ENCODE data around the gene CYB5A.
A peak's percentile ranks its signal among the peaks of the same experiment; 100 is the strongest.
"Not testable (repeated sequence)": the region's sequence is repeated elsewhere in the genome, so short reads cannot be mapped to it uniquely, and the experiment has no call there.

The CYB5A gene

GRCh38 chr18:74294526-74294925 is 2.8 kb upstream of the CYB5A start:
- no peak for TF ChIP-seq CTCF (IDR thresholded peaks at IDR 0.05; ENCODE audit: low read depth, low read length)

GRCh38 chr18:74292982-74293381 is 1.2 kb upstream of the CYB5A start:
- H3K4me3 ChIP-seq (ENCODE audit: low read depth, low read length) = not testable (repeated sequence)

More at GRCh38 chr18:74294526-74294925, 2.8 kb upstream of the CYB5A start:
- no peak overlapping the region for H3K4me3 ChIP-seq (ENCODE audit: low read depth, low read length)

- H3K4me3 ChIP-seq (ENCODE audit: low read depth, low read length) = peak overlapping the region; percentile 90
- no peak for TF ChIP-seq CTCF (IDR thresholded peaks at IDR 0.05; ENCODE audit: low read depth, low read length)
Observed at GRCh38 chr18:74292541-74292858, 737 bp upstream of the CYB5A start.

GRCh38 chr18:74291472-74291770 is 342 bp downstream of the CYB5A start:
- H3K4me3 ChIP-seq (ENCODE audit: low read depth, low read length) = peak overlapping the region; percentile 90
- no peak for TF ChIP-seq CTCF (IDR thresholded peaks at IDR 0.05; ENCODE audit: low read depth, low read length)

GRCh38 chr18:74290794-74291471 is 830 bp downstream of the CYB5A start:
- TF ChIP-seq CTCF (IDR thresholded peaks at IDR 0.05; ENCODE audit: low read depth, low read length) = no peak

GRCh38 chr18:74290021-74290420 is 1.7 kb downstream of the CYB5A start:
- TF ChIP-seq CTCF (IDR thresholded peaks at IDR 0.05; ENCODE audit: low read depth, low read length) = no peak
- no peak overlapping the region for H3K4me3 ChIP-seq (ENCODE audit: low read depth, low read length)

More at GRCh38 chr18:74290794-74291471, 830 bp downstream of the CYB5A start:
- peak overlapping the region; percentile 90 for H3K4me3 ChIP-seq (ENCODE audit: low read depth, low read length)

GRCh38 chr18:74289137-74289536 is 2.6 kb downstream of the CYB5A start:
- TF ChIP-seq CTCF (IDR thresholded peaks at IDR 0.05; ENCODE audit: low read depth, low read length) = no peak
- H3K4me3 ChIP-seq (ENCODE audit: low read depth, low read length) = no peak overlapping the region

- TF ChIP-seq CTCF (IDR thresholded peaks at IDR 0.05; ENCODE audit: low read depth, low read length) = no peak
Observed at GRCh38 chr18:74288730-74289129, 3.0 kb downstream of the CYB5A start.

More at GRCh38 chr18:74288730-74289129, 3.0 kb downstream of the CYB5A start:
- 0 out of 2 replicates have a peak overlapping the region, but pooled peaks have one; percentile 9 for H3K4me3 ChIP-seq (ENCODE audit: low read depth, low read length)
